GM23338 (cell line): ENCODE data around the gene RPL37A. TPM values are rescaled to one million over a fixed set of nuclear protein-coding genes. Genes with fewer than 3 reads are reported as not detected.

Experiments
- ATAC-seq: fragments of 200-7000 bp; cut with Tn5 transposase; 3 replicates; pipeline ENCODE4 v1.9.1; 2020
- DNase-seq: peaks from one replicate; pipeline ENCODE4 v3.0.0-alpha.2; 2015; ENCODE audit warnings: low spot score
- H2AFZ ChIP-seq: fragments of 200-600 bp; sonication (generic); 2 replicates; pipeline ENCODE4 v1.8.0; 2016; ENCODE audit warnings: antibody characterized with exemption, mild to moderate bottlenecking, moderate library complexity
- H3F3A ChIP-seq: fragments of 200-600 bp; sonication (generic); replicated peaks from 2 replicates; pipeline ENCODE4 v1.8.0; 2017; ENCODE audit warnings: antibody characterized with exemption, mixed run types, low read depth
- H3K27ac ChIP-seq: fragments of 200-600 bp; sonication (generic); 2 replicates; pipeline ENCODE4 v1.6.1; 2016; ENCODE audit warnings: low read depth
- H3K27me3 ChIP-seq: fragments of 200-600 bp; sonication (generic); 2 replicates; pipeline ENCODE4 v1.8.0; 2016; ENCODE audit warnings: mild to moderate bottlenecking, mixed run types, moderate library complexity; ENCODE audit not compliant: insufficient read depth
- H3K36me3 ChIP-seq: fragments of 200-600 bp; sonication (generic); 2 replicates; pipeline ENCODE4 v1.8.0; 2016; ENCODE audit warnings: mild to moderate bottlenecking; ENCODE audit not compliant: insufficient read depth
- H3K4me1 ChIP-seq: fragments of 200-600 bp; sonication (generic); 2 replicates; pipeline ENCODE4 v1.8.0; 2016; ENCODE audit warnings: mild to moderate bottlenecking, moderate library complexity; ENCODE audit not compliant: insufficient read depth
- H3K4me2 ChIP-seq: fragments of 200-600 bp; sonication (generic); 2 replicates; pipeline ENCODE4 v1.7.1; 2017; ENCODE audit warnings: mixed run types
- H3K4me3 ChIP-seq: fragments of 200-600 bp; sonication (generic); 2 replicates; pipeline ENCODE4 v1.6.1; 2016; ENCODE audit warnings: mixed run types
- H3K79me2 ChIP-seq: fragments of 200-600 bp; sonication (generic); replicated peaks from 2 replicates; pipeline ENCODE4 v1.8.0; 2017; ENCODE audit warnings: mild to moderate bottlenecking; ENCODE audit not compliant: insufficient read depth
- H3K9me2 ChIP-seq: fragments of 200-600 bp; sonication (generic); 2 replicates; pipeline ENCODE4 v1.8.0; 2017; ENCODE audit not compliant: insufficient read depth
- H4K20me1 ChIP-seq: fragments of 200-600 bp; sonication (generic); replicated peaks from 2 replicates; pipeline ENCODE4 v1.8.0; 2017; ENCODE audit warnings: mild to moderate bottlenecking; ENCODE audit not compliant: insufficient read depth
- H3K27ac Mint-ChIP-seq: 2 replicates; pipeline ENCODE4 v1.8.0; 2020; ENCODE audit warnings: inconsistent platforms, mild to moderate bottlenecking, moderate library complexity, mixed read lengths
- H3K27me3 Mint-ChIP-seq: 3 replicates; pipeline ENCODE4 v1.8.0; 2022; ENCODE audit warnings: low read depth, mild to moderate bottlenecking, moderate library complexity, mixed read lengths, inconsistent platforms; ENCODE audit not compliant: insufficient read depth, poor library complexity
- H3K36me3 Mint-ChIP-seq: 3 replicates; pipeline ENCODE4 v1.8.0; 2021; ENCODE audit warnings: low read depth, mild to moderate bottlenecking, inconsistent platforms, moderate library complexity, mixed read lengths
- H3K4me1 Mint-ChIP-seq: 3 replicates; pipeline ENCODE4 v1.8.0; 2020; ENCODE audit warnings: mild to moderate bottlenecking, inconsistent platforms, mixed read lengths
- H3K4me3 Mint-ChIP-seq: 3 replicates; pipeline ENCODE4 v1.8.0; 2021; ENCODE audit warnings: moderate library complexity, mild to moderate bottlenecking, inconsistent platforms, mixed read lengths
- H3K9me3 Mint-ChIP-seq: 3 replicates; pipeline ENCODE4 v1.8.0; 2020; ENCODE audit warnings: moderate library complexity, mild to moderate bottlenecking, inconsistent platforms, mixed read lengths
- CREB1 ChIP-seq: fragments of 250-450 bp; sonication (Bioruptor Pico); IDR thresholded peaks from 2 replicates; pipeline ENCODE4 v1.5.0; 2020; ENCODE audit warnings: low read depth, mild to moderate bottlenecking, moderate library complexity
- EZH2 ChIP-seq: fragments of 200-600 bp; sonication (generic); IDR thresholded peaks from one replicate; pipeline ENCODE4 v1.8.0; 2017; ENCODE audit warnings: antibody characterized with exemption, mild to moderate bottlenecking, low read depth; ENCODE audit not compliant: unreplicated experiment
- EZH2phosphoT487 ChIP-seq: fragments of 200-600 bp; sonication (generic); IDR thresholded peaks from one replicate; pipeline ENCODE4 v1.8.1; 2018; ENCODE audit warnings: antibody characterized with exemption; ENCODE audit not compliant: unreplicated experiment
- JUNB ChIP-seq: IDR thresholded peaks from one replicate; pipeline ENCODE4 v1.6.1; 2016; ENCODE audit warnings: antibody characterized with exemption; ENCODE audit not compliant: unreplicated experiment
- NANOG ChIP-seq: IDR thresholded peaks from 2 replicates; pipeline ENCODE4 v1.6.1; 2016; ENCODE audit warnings: antibody characterized with exemption, borderline replicate concordance
- POLR2AphosphoS5 ChIP-seq: IDR thresholded peaks from 2 replicates; pipeline ENCODE4 v1.6.1; 2016; ENCODE audit warnings: antibody characterized with exemption, low read depth
- STAT1 ChIP-seq: IDR thresholded peaks from one replicate; pipeline ENCODE4 v1.6.1; 2016; ENCODE audit warnings: antibody characterized with exemption; ENCODE audit not compliant: unreplicated experiment
- ZNF114 ChIP-seq: fragments of 250-450 bp; sonication (Bioruptor Pico); IDR thresholded peaks from 2 replicates; pipeline ENCODE4 v1.5.0; 2020; ENCODE audit warnings: mild to moderate bottlenecking, moderate library complexity
- ZNF331 ChIP-seq: fragments of 250-450 bp; sonication (Bioruptor Pico); IDR thresholded peaks from 2 replicates; pipeline ENCODE4 v1.5.0; 2020; ENCODE audit warnings: low read depth, mild to moderate bottlenecking, moderate library complexity
- polyA plus RNA-seq: library from polyadenylated mRNA; unstranded; fragments of >200 nt; fragmentation: Nextera tagmentation; extraction: Ambion mirVana; gene quantifications from 2 replicates; pipeline ENCODE4 v1.2.1, GENCODE V29; 2016
- total RNA-seq: library from RNA; depleted of rRNA; stranded (reverse); fragments of >200 nt; shearing (Covaris generic); gene quantifications from 2 replicates; pipeline ENCODE4 v1.2.3, GENCODE V29; 2014
- TF ChIP-seq, protein P1 (sequence below): fragments of 250-450 bp; sonication (Bioruptor Pico); IDR thresholded peaks from 2 replicates; pipeline ENCODE4 v1.5.0; 2020; ENCODE audit warnings: mild to moderate bottlenecking, moderate library complexity
- TF ChIP-seq, protein P2 (sequence below), 2 experiments: fragments of 200-600 bp in 1 of 2; sonication (generic) in 1 of 2; conservative IDR thresholded peaks; 2 replicates each; pipeline versions ENCODE4 v1.5.1 to v1.6.1; 2016 to 2017; ENCODE audit warnings: antibody characterized with exemption in 2 of 2, low read depth in 2 of 2, mild to moderate bottlenecking in 2 of 2, moderate library complexity in 1 of 2
- TF ChIP-seq, protein P3 (sequence below): IDR thresholded peaks from one replicate; pipeline ENCODE4 v1.6.1; 2018; ENCODE audit warnings: antibody characterized with exemption; ENCODE audit not compliant: unreplicated experiment
- TF ChIP-seq, protein P4 (sequence below): IDR thresholded peaks from 2 replicates; pipeline ENCODE4 v1.6.1; 2016; ENCODE audit warnings: antibody characterized with exemption

RPL37A gene
- total and polyA plus RNA-seq, 2 experiments from 2014 or later, result 1,118 to 5,036 TPM

DNA sequence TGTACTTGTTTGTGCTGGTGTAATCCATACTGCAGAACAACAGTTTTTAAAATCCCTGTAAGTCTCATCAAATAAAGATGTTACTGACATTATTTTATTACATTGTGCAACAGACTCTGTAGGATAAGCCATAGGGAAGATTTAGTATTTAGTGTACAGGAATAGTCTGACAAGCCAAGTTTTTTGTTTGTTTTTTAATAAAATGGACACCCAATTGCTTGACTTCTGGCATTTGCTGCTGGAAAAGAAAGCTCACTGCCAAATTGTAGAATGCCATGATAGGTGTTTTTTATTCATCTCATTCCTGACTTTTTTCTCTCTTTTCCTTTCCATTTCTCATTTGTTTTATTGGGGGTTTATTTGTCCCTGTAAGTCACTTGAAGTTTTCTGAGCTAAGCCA, 48.3 kb upstream of the RPL37A start:
- TF ChIP-seq EZH2 (no peak), EZH2phosphoT487 (no peak), JUNB (no peak), ZNF331 (CRISPR knock-in tag) (no peak), POLR2AphosphoS5 (no peak), NANOG (no peak), STAT1 (no peak), CREB1 (CRISPR knock-in tag) (no peak), ZNF114 (CRISPR knock-in tag) (no peak)
- TF ChIP-seq, protein P1, sequence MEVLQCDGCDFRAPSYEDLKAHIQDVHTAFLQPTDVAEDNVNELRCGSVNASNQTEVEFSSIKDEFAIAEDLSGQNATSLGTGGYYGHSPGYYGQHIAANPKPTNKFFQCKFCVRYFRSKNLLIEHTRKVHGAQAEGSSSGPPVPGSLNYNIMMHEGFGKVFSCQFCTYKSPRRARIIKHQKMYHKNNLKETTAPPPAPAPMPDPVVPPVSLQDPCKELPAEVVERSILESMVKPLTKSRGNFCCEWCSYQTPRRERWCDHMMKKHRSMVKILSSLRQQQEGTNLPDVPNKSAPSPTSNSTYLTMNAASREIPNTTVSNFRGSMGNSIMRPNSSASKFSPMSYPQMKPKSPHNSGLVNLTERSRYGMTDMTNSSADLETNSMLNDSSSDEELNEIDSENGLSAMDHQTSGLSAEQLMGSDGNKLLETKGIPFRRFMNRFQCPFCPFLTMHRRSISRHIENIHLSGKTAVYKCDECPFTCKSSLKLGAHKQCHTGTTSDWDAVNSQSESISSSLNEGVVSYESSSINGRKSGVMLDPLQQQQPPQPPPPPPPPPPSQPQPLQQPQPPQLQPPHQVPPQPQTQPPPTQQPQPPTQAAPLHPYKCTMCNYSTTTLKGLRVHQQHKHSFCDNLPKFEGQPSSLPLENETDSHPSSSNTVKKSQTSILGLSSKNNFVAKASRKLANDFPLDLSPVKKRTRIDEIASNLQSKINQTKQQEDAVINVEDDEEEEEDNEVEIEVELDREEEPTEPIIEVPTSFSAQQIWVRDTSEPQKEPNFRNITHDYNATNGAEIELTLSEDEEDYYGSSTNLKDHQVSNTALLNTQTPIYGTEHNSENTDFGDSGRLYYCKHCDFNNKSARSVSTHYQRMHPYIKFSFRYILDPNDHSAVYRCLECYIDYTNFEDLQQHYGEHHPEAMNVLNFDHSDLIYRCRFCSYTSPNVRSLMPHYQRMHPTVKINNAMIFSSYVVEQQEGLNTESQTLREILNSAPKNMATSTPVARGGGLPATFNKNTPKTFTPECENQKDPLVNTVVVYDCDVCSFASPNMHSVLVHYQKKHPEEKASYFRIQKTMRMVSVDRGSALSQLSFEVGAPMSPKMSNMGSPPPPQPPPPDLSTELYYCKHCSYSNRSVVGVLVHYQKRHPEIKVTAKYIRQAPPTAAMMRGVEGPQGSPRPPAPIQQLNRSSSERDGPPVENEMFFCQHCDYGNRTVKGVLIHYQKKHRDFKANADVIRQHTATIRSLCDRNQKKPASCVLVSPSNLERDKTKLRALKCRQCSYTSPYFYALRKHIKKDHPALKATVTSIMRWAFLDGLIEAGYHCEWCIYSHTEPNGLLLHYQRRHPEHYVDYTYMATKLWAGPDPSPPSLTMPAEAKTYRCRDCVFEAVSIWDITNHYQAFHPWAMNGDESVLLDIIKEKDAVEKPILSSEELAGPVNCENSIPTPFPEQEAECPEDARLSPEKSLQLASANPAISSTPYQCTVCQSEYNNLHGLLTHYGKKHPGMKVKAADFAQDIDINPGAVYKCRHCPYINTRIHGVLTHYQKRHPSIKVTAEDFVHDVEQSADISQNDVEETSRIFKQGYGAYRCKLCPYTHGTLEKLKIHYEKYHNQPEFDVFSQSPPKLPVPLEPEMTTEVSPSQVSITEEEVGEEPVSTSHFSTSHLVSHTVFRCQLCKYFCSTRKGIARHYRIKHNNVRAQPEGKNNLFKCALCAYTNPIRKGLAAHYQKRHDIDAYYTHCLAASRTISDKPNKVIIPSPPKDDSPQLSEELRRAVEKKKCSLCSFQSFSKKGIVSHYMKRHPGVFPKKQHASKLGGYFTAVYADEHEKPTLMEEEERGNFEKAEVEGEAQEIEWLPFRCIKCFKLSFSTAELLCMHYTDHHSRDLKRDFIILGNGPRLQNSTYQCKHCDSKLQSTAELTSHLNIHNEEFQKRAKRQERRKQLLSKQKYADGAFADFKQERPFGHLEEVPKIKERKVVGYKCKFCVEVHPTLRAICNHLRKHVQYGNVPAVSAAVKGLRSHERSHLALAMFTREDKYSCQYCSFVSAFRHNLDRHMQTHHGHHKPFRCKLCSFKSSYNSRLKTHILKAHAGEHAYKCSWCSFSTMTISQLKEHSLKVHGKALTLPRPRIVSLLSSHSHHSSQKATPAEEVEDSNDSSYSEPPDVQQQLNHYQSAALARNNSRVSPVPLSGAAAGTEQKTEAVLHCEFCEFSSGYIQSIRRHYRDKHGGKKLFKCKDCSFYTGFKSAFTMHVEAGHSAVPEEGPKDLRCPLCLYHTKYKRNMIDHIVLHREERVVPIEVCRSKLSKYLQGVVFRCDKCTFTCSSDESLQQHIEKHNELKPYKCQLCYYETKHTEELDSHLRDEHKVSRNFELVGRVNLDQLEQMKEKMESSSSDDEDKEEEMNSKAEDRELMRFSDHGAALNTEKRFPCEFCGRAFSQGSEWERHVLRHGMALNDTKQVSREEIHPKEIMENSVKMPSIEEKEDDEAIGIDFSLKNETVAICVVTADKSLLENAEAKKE (CRISPR knock-in tag), result no peak
- TF ChIP-seq, protein P2, sequence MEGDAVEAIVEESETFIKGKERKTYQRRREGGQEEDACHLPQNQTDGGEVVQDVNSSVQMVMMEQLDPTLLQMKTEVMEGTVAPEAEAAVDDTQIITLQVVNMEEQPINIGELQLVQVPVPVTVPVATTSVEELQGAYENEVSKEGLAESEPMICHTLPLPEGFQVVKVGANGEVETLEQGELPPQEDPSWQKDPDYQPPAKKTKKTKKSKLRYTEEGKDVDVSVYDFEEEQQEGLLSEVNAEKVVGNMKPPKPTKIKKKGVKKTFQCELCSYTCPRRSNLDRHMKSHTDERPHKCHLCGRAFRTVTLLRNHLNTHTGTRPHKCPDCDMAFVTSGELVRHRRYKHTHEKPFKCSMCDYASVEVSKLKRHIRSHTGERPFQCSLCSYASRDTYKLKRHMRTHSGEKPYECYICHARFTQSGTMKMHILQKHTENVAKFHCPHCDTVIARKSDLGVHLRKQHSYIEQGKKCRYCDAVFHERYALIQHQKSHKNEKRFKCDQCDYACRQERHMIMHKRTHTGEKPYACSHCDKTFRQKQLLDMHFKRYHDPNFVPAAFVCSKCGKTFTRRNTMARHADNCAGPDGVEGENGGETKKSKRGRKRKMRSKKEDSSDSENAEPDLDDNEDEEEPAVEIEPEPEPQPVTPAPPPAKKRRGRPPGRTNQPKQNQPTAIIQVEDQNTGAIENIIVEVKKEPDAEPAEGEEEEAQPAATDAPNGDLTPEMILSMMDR (conservative IDR thresholded peaks at IDR 0.05; ENCODE audit: low read depth in 2 of 2), result no peak
- TF ChIP-seq, protein P3, sequence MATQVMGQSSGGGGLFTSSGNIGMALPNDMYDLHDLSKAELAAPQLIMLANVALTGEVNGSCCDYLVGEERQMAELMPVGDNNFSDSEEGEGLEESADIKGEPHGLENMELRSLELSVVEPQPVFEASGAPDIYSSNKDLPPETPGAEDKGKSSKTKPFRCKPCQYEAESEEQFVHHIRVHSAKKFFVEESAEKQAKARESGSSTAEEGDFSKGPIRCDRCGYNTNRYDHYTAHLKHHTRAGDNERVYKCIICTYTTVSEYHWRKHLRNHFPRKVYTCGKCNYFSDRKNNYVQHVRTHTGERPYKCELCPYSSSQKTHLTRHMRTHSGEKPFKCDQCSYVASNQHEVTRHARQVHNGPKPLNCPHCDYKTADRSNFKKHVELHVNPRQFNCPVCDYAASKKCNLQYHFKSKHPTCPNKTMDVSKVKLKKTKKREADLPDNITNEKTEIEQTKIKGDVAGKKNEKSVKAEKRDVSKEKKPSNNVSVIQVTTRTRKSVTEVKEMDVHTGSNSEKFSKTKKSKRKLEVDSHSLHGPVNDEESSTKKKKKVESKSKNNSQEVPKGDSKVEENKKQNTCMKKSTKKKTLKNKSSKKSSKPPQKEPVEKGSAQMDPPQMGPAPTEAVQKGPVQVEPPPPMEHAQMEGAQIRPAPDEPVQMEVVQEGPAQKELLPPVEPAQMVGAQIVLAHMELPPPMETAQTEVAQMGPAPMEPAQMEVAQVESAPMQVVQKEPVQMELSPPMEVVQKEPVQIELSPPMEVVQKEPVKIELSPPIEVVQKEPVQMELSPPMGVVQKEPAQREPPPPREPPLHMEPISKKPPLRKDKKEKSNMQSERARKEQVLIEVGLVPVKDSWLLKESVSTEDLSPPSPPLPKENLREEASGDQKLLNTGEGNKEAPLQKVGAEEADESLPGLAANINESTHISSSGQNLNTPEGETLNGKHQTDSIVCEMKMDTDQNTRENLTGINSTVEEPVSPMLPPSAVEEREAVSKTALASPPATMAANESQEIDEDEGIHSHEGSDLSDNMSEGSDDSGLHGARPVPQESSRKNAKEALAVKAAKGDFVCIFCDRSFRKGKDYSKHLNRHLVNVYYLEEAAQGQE, result no peak
- TF ChIP-seq, protein P4, sequence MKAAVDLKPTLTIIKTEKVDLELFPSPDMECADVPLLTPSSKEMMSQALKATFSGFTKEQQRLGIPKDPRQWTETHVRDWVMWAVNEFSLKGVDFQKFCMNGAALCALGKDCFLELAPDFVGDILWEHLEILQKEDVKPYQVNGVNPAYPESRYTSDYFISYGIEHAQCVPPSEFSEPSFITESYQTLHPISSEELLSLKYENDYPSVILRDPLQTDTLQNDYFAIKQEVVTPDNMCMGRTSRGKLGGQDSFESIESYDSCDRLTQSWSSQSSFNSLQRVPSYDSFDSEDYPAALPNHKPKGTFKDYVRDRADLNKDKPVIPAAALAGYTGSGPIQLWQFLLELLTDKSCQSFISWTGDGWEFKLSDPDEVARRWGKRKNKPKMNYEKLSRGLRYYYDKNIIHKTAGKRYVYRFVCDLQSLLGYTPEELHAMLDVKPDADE, result no peak
- H3K4me1 Mint-ChIP-seq, result peaks cover 9% of the 10 kb centered on the region
- no peak for ATAC-seq
- H3K27ac Mint-ChIP-seq, result no peak overlapping the region
- peaks cover 2% of the 10 kb centered on the region for H3K27me3 Mint-ChIP-seq
- H3K4me3 Mint-ChIP-seq, result no peak overlapping the region
- H3K36me3 Mint-ChIP-seq, result peaks cover 87% of the 10 kb centered on the region
- DNase-seq, result no peak
- Histone ChIP-seq H3K79me2 (no peaks in the 10 kb centered on the region), H3F3A (no peaks in the 10 kb centered on the region), H2AFZ (no peak overlapping the region), H3K27ac (no peak overlapping the region), H3K4me3 (no peak overlapping the region), H3K36me3 (peaks cover 29% of the 10 kb centered on the region; the same call in 1 of the 2 replicates), H3K4me1 (peaks cover 8% of the 10 kb centered on the region), H3K4me2 (no peak overlapping the region), H3K9me2 (no peaks in the 10 kb centered on the region), H4K20me1 (no peaks in the 10 kb centered on the region), H3K27me3 (no peaks in the 10 kb centered on the region)
- H3K9me3 Mint-ChIP-seq, result peaks cover 39% of the 10 kb centered on the region
